ENCODE measurements around the gene UBE2C.
A peak's percentile ranks its signal among the peaks of the same experiment; 100 is the strongest.
"Not testable (repeated sequence)": the region's sequence is repeated elsewhere in the genome, so short reads cannot be mapped to it uniquely, and the experiment has no call there.

Gene UBE2C

GRCh38 chr20:45812157-45813005, at the start of gene UBE2C:
Gene UBE2C (plus strand): TSS chr20:45812644. CDS start chr20:45812696, 52 bp downstream.
- Histone ChIP-seq H3K79me2 (ENCODE audit: low read length) (peaks cover 19% of the 10 kb centered on the region), H3K4me3 (ENCODE audit: low read length) (peak within 1 kb of the TSS; percentile 83), H3K27me3 (replicated peaks; ENCODE audit: insufficient read depth, low read length) (no peaks in the 10 kb centered on the region), H3K27ac (ENCODE audit: low read length) (peak within 1 kb of the TSS; percentile 13; the same call in 1 of the 2 replicates), H3K4me1 (ENCODE audit: low read length) (no peaks in the 10 kb centered on the region), H3F3A (ENCODE audit: insufficient read depth, low read length) (peaks cover 9% of the 10 kb centered on the region), H3K36me3 (replicated peaks; ENCODE audit: insufficient read depth, low read length) (0 out of 2 replicates have a peak, but pooled peaks cover 3% of the 10 kb centered on the region), H3K9ac (ENCODE audit: low read length) (peak within 1 kb of the TSS; percentile 80), H3K4me2 (ENCODE audit: low read depth, low read length) (peak within 1 kb of the TSS; percentile 70), H3K9me3 (replicated peaks; ENCODE audit: insufficient read depth, low read length) (no peaks in the 10 kb centered on the region), H2AFZ (ENCODE audit: low read length) (peak within 1 kb of the TSS; percentile 76), H4K20me1 (ENCODE audit: insufficient read depth, low read length) (no peaks in the 10 kb centered on the region), H3K9me2 (replicated peaks; ENCODE audit: insufficient read depth, low read length) (no peaks in the 10 kb centered on the region)
- TF ChIP-seq, protein P1, sequence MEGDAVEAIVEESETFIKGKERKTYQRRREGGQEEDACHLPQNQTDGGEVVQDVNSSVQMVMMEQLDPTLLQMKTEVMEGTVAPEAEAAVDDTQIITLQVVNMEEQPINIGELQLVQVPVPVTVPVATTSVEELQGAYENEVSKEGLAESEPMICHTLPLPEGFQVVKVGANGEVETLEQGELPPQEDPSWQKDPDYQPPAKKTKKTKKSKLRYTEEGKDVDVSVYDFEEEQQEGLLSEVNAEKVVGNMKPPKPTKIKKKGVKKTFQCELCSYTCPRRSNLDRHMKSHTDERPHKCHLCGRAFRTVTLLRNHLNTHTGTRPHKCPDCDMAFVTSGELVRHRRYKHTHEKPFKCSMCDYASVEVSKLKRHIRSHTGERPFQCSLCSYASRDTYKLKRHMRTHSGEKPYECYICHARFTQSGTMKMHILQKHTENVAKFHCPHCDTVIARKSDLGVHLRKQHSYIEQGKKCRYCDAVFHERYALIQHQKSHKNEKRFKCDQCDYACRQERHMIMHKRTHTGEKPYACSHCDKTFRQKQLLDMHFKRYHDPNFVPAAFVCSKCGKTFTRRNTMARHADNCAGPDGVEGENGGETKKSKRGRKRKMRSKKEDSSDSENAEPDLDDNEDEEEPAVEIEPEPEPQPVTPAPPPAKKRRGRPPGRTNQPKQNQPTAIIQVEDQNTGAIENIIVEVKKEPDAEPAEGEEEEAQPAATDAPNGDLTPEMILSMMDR (IDR thresholded peaks at IDR 0.05; ENCODE audit: low read length), result no peak
- TF ChIP-seq EZH2phosphoT487 (IDR thresholded peaks at IDR 0.05; ENCODE audit: low read length) (no peak), EZH2 (optimal IDR thresholded peaks at IDR 0.05; ENCODE audit: low read depth, low read length) (no peak)
- peak; percentile 99 for DNase-seq

- H3K9me3 ChIP-seq (replicated peaks; ENCODE audit: insufficient read depth, low read length); H3K27ac ChIP-seq (ENCODE audit: low read length); H3K9me2 ChIP-seq (replicated peaks; ENCODE audit: insufficient read depth, low read length); H3F3A ChIP-seq (ENCODE audit: insufficient read depth, low read length); H3K4me2 ChIP-seq (ENCODE audit: low read depth, low read length); H4K20me1 ChIP-seq (ENCODE audit: insufficient read depth, low read length); H2AFZ ChIP-seq (ENCODE audit: low read length); H3K79me2 ChIP-seq (ENCODE audit: low read length); H3K27me3 ChIP-seq (replicated peaks; ENCODE audit: insufficient read depth, low read length); H3K4me1 ChIP-seq (ENCODE audit: low read length); H3K9ac ChIP-seq (ENCODE audit: low read length); DNase-seq; H3K36me3 ChIP-seq (replicated peaks; ENCODE audit: insufficient read depth, low read length); H3K4me3 ChIP-seq (ENCODE audit: low read length): not testable (repeated sequence)
Measured at GRCh38 chr20:45764618-45765282, 47.7 kb upstream of the UBE2C start.

DNA sequence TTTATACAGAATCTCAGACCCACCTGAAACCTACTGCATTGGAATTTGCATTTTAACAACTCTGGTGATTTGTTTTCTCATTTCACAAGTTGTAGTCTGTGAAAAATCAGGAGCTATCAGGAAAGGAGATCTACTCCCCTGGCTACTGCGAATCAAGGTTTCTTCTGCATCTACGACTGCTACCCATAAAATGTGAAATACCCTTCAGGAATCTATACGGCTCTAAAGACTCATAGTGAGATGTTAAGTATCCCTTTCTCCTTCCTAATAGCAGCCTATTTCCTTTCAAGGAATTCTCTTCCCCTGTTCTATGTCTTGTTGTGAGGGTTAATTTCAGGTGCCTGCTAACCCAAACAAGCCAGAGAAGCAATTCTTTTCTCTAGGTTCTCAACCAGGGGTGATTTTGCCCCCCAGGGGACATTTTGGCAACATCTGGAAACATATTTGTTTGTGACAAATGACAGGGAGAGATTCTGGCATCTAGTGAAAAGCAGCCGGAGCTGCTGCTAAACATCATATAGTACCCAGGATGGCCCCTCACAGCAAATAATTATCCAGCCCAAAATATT, 47.1 kb upstream of the UBE2C start:
- no peak for DNase-seq
- Histone ChIP-seq H3K4me2 (ENCODE audit: low read depth, low read length) (no peak overlapping the region), H3K27me3 (replicated peaks; ENCODE audit: insufficient read depth, low read length) (no peaks in the 10 kb centered on the region), H3K4me1 (ENCODE audit: low read length) (no peaks in the 10 kb centered on the region), H3K9me2 (replicated peaks; ENCODE audit: insufficient read depth, low read length) (no peaks in the 10 kb centered on the region), H2AFZ (ENCODE audit: low read length) (no peak overlapping the region), H3K27ac (ENCODE audit: low read length) (no peak overlapping the region), H3K4me3 (ENCODE audit: low read length) (no peak overlapping the region), H3K9me3 (replicated peaks; ENCODE audit: insufficient read depth, low read length) (no peaks in the 10 kb centered on the region), H3F3A (ENCODE audit: insufficient read depth, low read length) (no peaks in the 10 kb centered on the region), H3K36me3 (replicated peaks; ENCODE audit: insufficient read depth, low read length) (no peaks in the 10 kb centered on the region), H3K79me2 (ENCODE audit: low read length) (no peaks in the 10 kb centered on the region), H3K9ac (ENCODE audit: low read length) (no peak overlapping the region), H4K20me1 (ENCODE audit: insufficient read depth, low read length) (no peaks in the 10 kb centered on the region)
- TF ChIP-seq, protein P1 (IDR thresholded peaks at IDR 0.05; ENCODE audit: low read length), result no peak
- TF ChIP-seq EZH2phosphoT487 (IDR thresholded peaks at IDR 0.05; ENCODE audit: low read length) (no peak), EZH2 (optimal IDR thresholded peaks at IDR 0.05; ENCODE audit: low read depth, low read length) (no peak)

Measured in MM.1S (cell line).